IMR-90 (cell line): ENCODE measurements around the gene VAV1. TPM values are rescaled to one million over a fixed set of nuclear protein-coding genes. Genes with fewer than 3 reads are reported as not detected.

Experiments
- ATAC-seq: fragments of 200-7000 bp; cut with Tn5 transposase; 2 replicates; pipeline ENCODE4 v1.9.1; 2020; ENCODE audit warnings: low read depth, mild to moderate bottlenecking, moderate library complexity
- BruUV-seq: library from RNA; stranded (reverse); fragments of 400-500 nt; replicated peaks from 2 replicates; lab custom pipeline; 2021; lab: Mats Ljungman, UMichigan
- CTCF ChIA-PET: fragments of 300-600 bp; formaldehyde crosslinking; extraction: SDS; loops from one replicate; lab custom pipeline; 2021; ENCODE audit warnings: antibody characterized with exemption; lab: Yijun Ruan, JAX
- POLR2A ChIA-PET: fragments of 300-600 bp; sonication (Branson Sonifier 250); formaldehyde crosslinking; loops from one replicate; lab custom pipeline; 2022; ENCODE audit warnings: antibody characterized with exemption; ENCODE audit not compliant: unreplicated experiment; lab: Charles Lee
- DNase-seq: peaks from one replicate; pipeline ENCODE4 v3.0.0; 2013
- H2AFZ ChIP-seq: replicated peaks from 2 replicates; pipeline ENCODE3; 2013; ENCODE audit warnings: low read length, mild to moderate bottlenecking; ENCODE audit not compliant: poor library complexity
- H2AK5ac ChIP-seq: 2 replicates; pipeline ENCODE4 v1.6.1; 2013; ENCODE audit warnings: low read depth, low read length, inconsistent platforms
- H2AK9ac ChIP-seq: replicated peaks from 2 replicates; pipeline ENCODE3; 2013; ENCODE audit warnings: mild to moderate bottlenecking, low read depth, low read length, moderate library complexity; ENCODE audit not compliant: poor library complexity
- H2BK120ac ChIP-seq: 2 replicates; pipeline ENCODE4 v1.6.1; 2013; ENCODE audit warnings: low read depth, low read length, inconsistent platforms
- H2BK15ac ChIP-seq: 3 replicates; pipeline ENCODE4 v1.6.1; 2013; ENCODE audit warnings: low read depth, low read length, inconsistent platforms
- H2BK20ac ChIP-seq: 2 replicates; pipeline ENCODE4 v1.6.1; 2013; ENCODE audit warnings: low read depth, mild to moderate bottlenecking, inconsistent platforms, low read length, moderate library complexity
- H2BK5ac ChIP-seq: 2 replicates; pipeline ENCODE4 v1.6.1; 2013; ENCODE audit warnings: mild to moderate bottlenecking, low read depth, low read length, inconsistent platforms; ENCODE audit not compliant: poor library complexity, severe bottlenecking
- H3K14ac ChIP-seq: replicated peaks from 2 replicates; pipeline ENCODE4 v1.6.1; 2013; ENCODE audit warnings: low read depth, low read length, inconsistent platforms
- H3K18ac ChIP-seq: 2 replicates; pipeline ENCODE4 v1.6.1; 2013; ENCODE audit warnings: low read depth, low read length, control low read depth
- H3K23ac ChIP-seq: 2 replicates; pipeline ENCODE4 v1.6.1; 2013; ENCODE audit warnings: low read depth, low read length, inconsistent platforms
- H3K27ac ChIP-seq: 2 replicates; pipeline ENCODE4 v1.5.1; 2013; ENCODE audit warnings: mild to moderate bottlenecking, control low read depth, low read length; ENCODE audit not compliant: insufficient read depth
- H3K27me3 ChIP-seq: 2 replicates; pipeline ENCODE4 v1.6.1; 2013; ENCODE audit warnings: low read length; ENCODE audit not compliant: control insufficient read depth, insufficient read depth
- H3K36me3 ChIP-seq: 2 replicates; pipeline ENCODE4 v1.6.1; 2013; ENCODE audit warnings: low read length, mixed read lengths; ENCODE audit not compliant: control insufficient read depth, insufficient read depth
- H3K4ac ChIP-seq: 2 replicates; pipeline ENCODE4 v1.6.1; 2013; ENCODE audit warnings: low read depth, low read length, inconsistent platforms
- H3K4me1 ChIP-seq: 2 replicates; pipeline ENCODE4 v1.6.1; 2013; ENCODE audit warnings: low read length, mixed read lengths; ENCODE audit not compliant: control insufficient read depth, insufficient read depth
- H3K4me2 ChIP-seq: 2 replicates; pipeline ENCODE4 v1.6.1; 2013; ENCODE audit warnings: low read depth, mild to moderate bottlenecking, control low read depth, low read length, moderate library complexity
- H3K4me3 ChIP-seq: 2 replicates; pipeline ENCODE4 v1.5.1; 2013; ENCODE audit warnings: low read depth, mild to moderate bottlenecking, control low read depth, low read length, moderate library complexity; ENCODE audit not compliant: insufficient read depth
- H3K56ac ChIP-seq: 2 replicates; pipeline ENCODE4 v1.6.1; 2013; ENCODE audit warnings: low read length, inconsistent platforms; ENCODE audit not compliant: insufficient read depth; ENCODE audit errors: extremely low read depth
- H3K79me1 ChIP-seq, 2 experiments: 2 replicates each; pipeline ENCODE4 v1.6.1; 2013; ENCODE audit warnings: low read length in 2 of 2, inconsistent platforms in 1 of 2, low read depth in 1 of 2
- H3K9ac ChIP-seq: 2 replicates; pipeline ENCODE4 v1.6.1; 2013; ENCODE audit warnings: low read depth, low read length, control low read depth
- H3K9me1 ChIP-seq: 2 replicates; pipeline ENCODE4 v1.6.1; 2013; ENCODE audit warnings: low read length, inconsistent platforms; ENCODE audit not compliant: insufficient read depth
- H3K9me3 ChIP-seq: 2 replicates; pipeline ENCODE4 v1.6.1; 2013; ENCODE audit warnings: low read length; ENCODE audit not compliant: control insufficient read depth, insufficient read depth
- H4K20me1 ChIP-seq: 2 replicates; pipeline ENCODE4 v1.6.1; 2013; ENCODE audit warnings: low read length, inconsistent platforms; ENCODE audit not compliant: insufficient read depth
- H4K5ac ChIP-seq: 2 replicates; pipeline ENCODE4 v1.6.1; 2013; ENCODE audit warnings: mild to moderate bottlenecking, low read depth, low read length, control low read depth
- H4K8ac ChIP-seq, 2 experiments: 2 replicates each; pipeline ENCODE4 v1.6.1; 2013; ENCODE audit warnings: low read depth in 2 of 2, low read length in 2 of 2, control low read depth in 1 of 2, inconsistent platforms in 1 of 2
- H4K91ac ChIP-seq: 2 replicates; pipeline ENCODE4 v1.6.1; 2013; ENCODE audit warnings: low read depth, low read length, inconsistent platforms; ENCODE audit not compliant: insufficient read depth
- BHLHE40 ChIP-seq: fragments of 150-350 bp; IDR thresholded peaks from 2 replicates; pipeline ENCODE4 v1.6.1; 2016; ENCODE audit warnings: mild to moderate bottlenecking, low read depth, low read length
- CEBPB ChIP-seq: IDR thresholded peaks from 2 replicates; pipeline ENCODE4 v1.6.1; 2012; ENCODE audit warnings: low read depth, low read length, improper control_type of control experiment
- CHD1 ChIP-seq: IDR thresholded peaks from 2 replicates; pipeline ENCODE4 v1.6.1; 2012; ENCODE audit warnings: low read depth, low read length, improper control_type of control experiment
- CTCF ChIP-seq: conservative IDR thresholded peaks from 2 replicates; pipeline ENCODE4 v1.5.1; 2012; ENCODE audit warnings: mild to moderate bottlenecking, low read depth, low read length, improper control_type of control experiment
- ELK1 ChIP-seq: fragments of 150-350 bp; IDR thresholded peaks from 2 replicates; pipeline ENCODE4 v1.6.1; 2016; ENCODE audit warnings: low read depth, mild to moderate bottlenecking, low read length, moderate library complexity, borderline replicate concordance
- FOS ChIP-seq: fragments of 150-350 bp; IDR thresholded peaks from 2 replicates; pipeline ENCODE4 v1.6.1; 2016; ENCODE audit warnings: low read depth, low read length
- MAFK ChIP-seq: IDR thresholded peaks from 2 replicates; pipeline ENCODE4 v1.6.1; 2012; ENCODE audit warnings: low read depth, low read length, improper control_type of control experiment
- MAZ ChIP-seq: IDR thresholded peaks from 2 replicates; pipeline ENCODE4 v1.6.1; 2012; ENCODE audit warnings: low read depth, mild to moderate bottlenecking, low read length, improper control_type of control experiment, moderate library complexity, borderline replicate concordance
- MXI1 ChIP-seq: IDR thresholded peaks from 2 replicates; pipeline ENCODE4 v1.6.1; 2012; ENCODE audit warnings: low read depth, mild to moderate bottlenecking, low read length, moderate library complexity, borderline replicate concordance
- NFE2L2 ChIP-seq: fragments of 150-350 bp; IDR thresholded peaks from 2 replicates; pipeline ENCODE4 v1.6.1; 2016; ENCODE audit warnings: low read depth, mild to moderate bottlenecking, low read length
- POLR2A ChIP-seq: IDR thresholded peaks from 2 replicates; pipeline ENCODE4 v1.6.1; 2012; ENCODE audit warnings: mild to moderate bottlenecking, low read depth, low read length
- RAD21 ChIP-seq: IDR thresholded peaks from 2 replicates; pipeline ENCODE4 v1.6.1; 2012; ENCODE audit warnings: low read length, improper control_type of control experiment
- RCOR1 ChIP-seq: IDR thresholded peaks from 2 replicates; pipeline ENCODE4 v1.6.1; 2012; ENCODE audit warnings: mild to moderate bottlenecking, low read length, improper control_type of control experiment; ENCODE audit not compliant: insufficient replicate concordance
- RFX5 ChIP-seq: IDR thresholded peaks from 2 replicates; pipeline ENCODE4 v1.8.0; 2012; ENCODE audit warnings: low read depth, mild to moderate bottlenecking, low read length, moderate library complexity
- SMC3 ChIP-seq: fragments of 150-350 bp; IDR thresholded peaks from 2 replicates; pipeline ENCODE4 v1.6.1; 2016; ENCODE audit warnings: low read depth, mild to moderate bottlenecking, antibody characterized with exemption, low read length, moderate library complexity
- USF2 ChIP-seq: fragments of 150-350 bp; IDR thresholded peaks from 2 replicates; pipeline ENCODE4 v1.6.1; 2017; ENCODE audit warnings: mild to moderate bottlenecking, antibody characterized with exemption, low read length, low read depth
- WGBS, 2 experiments: methylation state at CpG; one replicate each; pipeline versions ENCODE4 v1.1.5 to v1.1.7; 2013; ENCODE audit warnings: missing lambda C conversion rate in 2 of 2; ENCODE audit not compliant: insufficient read length in 1 of 2; ENCODE audit errors: extremely low coverage in 2 of 2; 5-methylcytosine and 5-hydroxymethylcytosine counted together
- dilution Hi-C: fragments of 300-500 bp; cut with HindIII; formaldehyde crosslinking; loops from one replicate; pipeline ENCODE4 v1.14.3; 2018; ENCODE audit warnings: low sequenced_read_pairs; ENCODE audit not compliant: unreplicated experiment
- in situ Hi-C: fragments of 300-500 bp; cut with MboI; formaldehyde crosslinking; loops from 3 replicates; pipeline ENCODE4 v1.14.3; 2019; ENCODE audit warnings: low sequenced_read_pairs, inconsistent platforms, mixed read lengths
- intact Hi-C: fragments of 100-400 bp; cut with micrococcal nuclease; formaldehyde crosslinking; loops from 2 replicates; pipeline ENCODE4 v1.10.0; 2022
- polyA plus RNA-seq, 3 experiments: library from polyadenylated mRNA; depleted of rRNA; stranded (reverse); fragments of >200 nt; gene quantifications; 2 replicates each; pipeline ENCODE4 v1.2.3, GENCODE V29; 2012; ENCODE audit warnings: low replicate concordance in 1 of 3
- total RNA-seq: library from RNA; depleted of rRNA; stranded (reverse); fragments of >200 nt; gene quantifications from 2 replicates; pipeline ENCODE4 v1.2.3, GENCODE V29; 2012

Gene VAV1
- total and polyA plus RNA-seq, 2 of the 4 experiments (the other 2 are of a cell fraction) = not detected

- H3K56ac ChIP-seq = no peak overlapping the region
- no peaks in the 10 kb centered on the region for H3K4me1 ChIP-seq
- ATAC-seq (no peak), DNase-seq (no peak)
- in situ Hi-C loops (no loop called here), intact Hi-C loops (no loop called here), dilution Hi-C loops (no loop called here)
- no peak overlapping the region for H3K27ac ChIP-seq
- no CpG with 5 or more reads among the region's 2 CpGs for WGBS, 2 experiments
- H2BK20ac ChIP-seq = no peak overlapping the region
- H3K79me1 ChIP-seq = no peaks in the 10 kb centered on the region
- H3K9me1 ChIP-seq = no peaks in the 10 kb centered on the region
- H4K8ac ChIP-seq = no peak overlapping the region
- H3K14ac ChIP-seq = no peak overlapping the region
- ChIA-PET CTCF (no interaction called here), POLR2A (no interaction called here)
- no peak overlapping the region for H2BK15ac ChIP-seq
- no peak overlapping the region for H3K18ac ChIP-seq
- no peaks in the 10 kb centered on the region for H4K20me1 ChIP-seq
- H3K4me3 ChIP-seq = no peak overlapping the region
- H2AFZ ChIP-seq = no peak overlapping the region
- H2BK120ac ChIP-seq = no peak overlapping the region
- H3K27me3 ChIP-seq = no peaks in the 10 kb centered on the region
- no TSS peak for BruUV-seq
- TF ChIP-seq RAD21 (no peak), RCOR1 (no peak), NFE2L2 (no peak), MAFK (no peak), FOS (no peak), RFX5 (no peak), CTCF (no peak), MAZ (no peak), USF2 (no peak), MXI1 (no peak), CEBPB (no peak), SMC3 (no peak), BHLHE40 (no peak), POLR2A (no peak), ELK1 (no peak), CHD1 (no peak)
- no peaks in the 10 kb centered on the region for H3K36me3 ChIP-seq
- no peak overlapping the region for H3K9ac ChIP-seq
- no peak overlapping the region for H4K91ac ChIP-seq
- H3K23ac ChIP-seq = no peak overlapping the region
- no peak overlapping the region for H3K4me2 ChIP-seq
- H4K5ac ChIP-seq = no peak overlapping the region
- H2AK5ac ChIP-seq = no peak overlapping the region
- no peak overlapping the region for H3K4ac ChIP-seq
- H3K9me3 ChIP-seq = peaks cover 12% of the 10 kb centered on the region
- H2AK9ac ChIP-seq = no peak overlapping the region
- H2BK5ac ChIP-seq = no peak overlapping the region
Measured at GRCh38 chr19:6837525-6837924, 65.0 kb downstream of the VAV1 start.
